Kidney capillary endothelial cell (primary cell): ENCODE data around the gene NRSN2.
"Not testable (repeated sequence)": the region's sequence is repeated elsewhere in the genome, so short reads cannot be mapped to it uniquely, and the experiment has no call there.

Experiments
- DNase-seq: peaks from one replicate; pipeline ENCODE4 v3.0.0-alpha.2; 2018; ENCODE audit warnings: low spot score

The NRSN2 gene

GRCh38 chr20:354298-354977 is 7.5 kb downstream of the NRSN2 start:
- DNase-seq = peak; percentile 75

GRCh38 chr20:356154-356553 is 9.2 kb downstream of the NRSN2 start:
- not testable (repeated sequence) for DNase-seq

- no peak for DNase-seq
These were observed 9.8 kb downstream of the NRSN2 start for GRCh38 chr20:356745-357144.

- no peak for DNase-seq
These were observed 12.1 kb downstream of the NRSN2 start for GRCh38 chr20:358891-359555.

GRCh38 chr20:361561-361960 is 14.7 kb downstream of the NRSN2 start:
- DNase-seq = no peak

GRCh38 chr20:362271-363254 is 15.7 kb downstream of the NRSN2 start:
- peak; percentile 70 for DNase-seq

- no peak for DNase-seq
These were observed 16.6 kb downstream of the NRSN2 start for GRCh38 chr20:363319-364078.

- no peak for DNase-seq
These were observed 18.2 kb downstream of the NRSN2 start for GRCh38 chr20:364905-365794.

GRCh38 chr20:366041-366718 is 19.3 kb downstream of the NRSN2 start:
- no peak for DNase-seq

GRCh38 chr20:366719-367485 is 20.0 kb downstream of the NRSN2 start:
- DNase-seq = no peak

- no peak for DNase-seq
These were observed 20.6 kb downstream of the NRSN2 start for GRCh38 chr20:367486-367887.

GRCh38 chr20:368915-369314 is 22.0 kb downstream of the NRSN2 start:
- DNase-seq = no peak

GRCh38 chr20:370151-370600 is 23.3 kb downstream of the NRSN2 start:
- no peak for DNase-seq

GRCh38 chr20:370977-371754 is 24.3 kb downstream of the NRSN2 start:
- no peak for DNase-seq

- peak; percentile 93 for DNase-seq
These were observed 25.0 kb downstream of the NRSN2 start for GRCh38 chr20:371755-372542.

- not testable (repeated sequence) for DNase-seq
These were observed 25.7 kb downstream of the NRSN2 start for GRCh38 chr20:372543-373082.

- peak; percentile 98 for DNase-seq
These were observed 26.4 kb downstream of the NRSN2 start for GRCh38 chr20:373171-373890.
